Suppressor macrophage treated with lipopolysaccharide for 4 hours (primary cell): ENCODE measurements around the gene RASSF1.

Experiments
- DNase-seq: peaks from one replicate; pipeline ENCODE4 v3.0.0-alpha.2; 2020

RASSF1 gene

DNA sequence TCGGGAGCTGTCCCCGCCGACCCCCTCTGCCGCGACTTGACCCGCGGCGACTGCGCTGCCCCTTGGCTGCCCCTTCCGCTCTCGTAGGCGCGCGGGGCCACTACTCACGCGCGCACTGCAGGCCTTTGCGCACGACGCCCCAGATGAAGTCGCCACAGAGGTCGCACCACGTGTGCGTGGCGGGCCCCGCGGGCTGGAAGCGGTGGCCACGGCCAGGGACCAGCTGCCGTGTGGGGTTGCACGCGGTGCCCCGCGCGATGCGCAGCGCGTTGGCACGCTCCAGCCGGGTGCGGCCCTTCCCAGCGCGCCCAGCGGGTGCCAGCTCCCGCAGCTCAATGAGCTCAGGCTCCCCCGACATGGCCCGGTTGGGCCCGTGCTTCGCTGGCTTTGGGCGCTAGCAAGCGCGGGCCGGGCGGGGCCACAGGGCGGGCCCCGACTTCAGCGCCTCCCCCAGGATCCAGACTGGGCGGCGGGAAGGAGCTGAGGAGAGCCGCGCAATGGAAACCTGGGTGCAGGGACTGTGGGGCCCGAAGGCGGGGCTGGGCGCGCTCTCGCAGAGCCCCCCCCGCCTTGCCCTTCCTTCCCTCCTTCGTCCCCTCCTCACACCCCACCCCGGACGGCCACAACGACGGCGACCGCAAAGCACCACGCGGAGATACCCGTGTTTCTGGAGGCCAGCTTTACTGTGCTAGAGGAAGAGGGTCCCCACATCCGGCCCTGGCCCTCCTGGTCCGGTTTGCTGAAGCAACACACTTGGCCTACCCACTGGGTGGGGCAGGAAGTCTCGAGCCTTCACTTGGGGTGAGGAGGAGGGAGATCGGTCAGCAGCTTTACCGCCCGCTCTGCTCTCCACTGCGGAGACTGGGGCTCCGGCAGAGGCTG lies at the start of gene RASSF1:
RASSF1 (minus strand) TSS at position 389 of the 882 bp plus-strand sequence; CDS start at position 358, 31 bp downstream.
- DNase-seq, result peak; percentile 67

- no peak for DNase-seq
Observed at GRCh38 chr3:50389414-50389767, 48.8 kb upstream of the RASSF1 start.

DNA sequence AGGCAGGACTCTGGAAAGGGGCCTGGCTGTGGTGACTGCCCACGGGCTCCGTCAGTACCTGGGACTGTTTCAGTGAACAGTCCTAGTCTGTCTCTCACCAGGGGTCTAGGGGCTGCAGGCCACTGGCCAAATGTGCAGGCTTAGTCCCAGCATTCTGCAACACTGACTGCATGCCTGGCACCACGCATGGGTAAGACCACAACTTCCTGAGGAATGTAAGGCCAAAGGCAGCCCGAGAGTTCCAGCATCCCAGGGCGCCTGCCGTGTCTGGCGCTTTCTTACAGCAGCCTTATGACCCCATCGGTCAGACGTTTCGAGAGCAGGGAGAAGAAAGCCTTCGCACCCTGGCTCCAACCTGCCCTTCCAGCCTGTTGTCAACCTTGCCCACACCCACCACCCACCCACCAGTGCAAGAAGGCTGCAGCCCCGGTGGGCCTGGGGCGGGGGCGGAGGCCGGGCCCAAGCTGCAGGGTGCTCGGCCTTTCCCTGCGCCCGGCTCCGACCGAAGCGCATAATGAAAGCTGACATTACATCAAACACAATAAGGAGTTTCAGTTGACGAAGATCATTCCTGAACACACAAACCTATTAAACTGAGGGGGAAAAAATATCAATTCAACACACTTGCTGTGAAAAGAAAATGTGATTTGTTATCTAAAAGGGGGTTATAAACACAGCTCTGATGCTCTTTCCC lies 48.2 kb upstream of the RASSF1 start:
- DNase-seq, result no peak

GRCh38 chr3:50388016-50388719 lies 47.5 kb upstream of the RASSF1 start:
- no peak for DNase-seq

- DNase-seq, result no peak
Observed at GRCh38 chr3:50385754-50386153, 45.1 kb upstream of the RASSF1 start.

- no peak for DNase-seq
Observed at GRCh38 chr3:50383750-50384149, 43.1 kb upstream of the RASSF1 start.

DNA sequence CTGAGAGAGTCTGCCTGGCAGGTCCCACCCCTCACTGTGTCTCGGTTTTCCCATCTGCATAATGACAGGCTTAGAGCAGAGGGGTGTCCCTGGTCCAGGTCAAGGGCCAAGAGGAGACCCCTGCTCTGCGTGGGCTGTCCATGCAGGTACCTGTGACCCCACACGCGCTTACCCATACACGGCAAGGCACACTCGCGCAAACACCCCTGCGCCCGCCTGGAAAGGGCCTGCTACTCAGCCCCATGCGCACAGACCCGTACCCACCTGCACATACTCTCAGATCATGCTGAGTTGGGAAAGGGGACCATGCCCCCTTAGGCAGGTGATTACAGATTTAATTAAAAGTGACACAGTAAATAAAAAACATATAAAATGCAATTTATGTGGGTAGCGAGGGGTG lies 42.1 kb upstream of the RASSF1 start:
- DNase-seq, result no peak

GRCh38 chr3:50381383-50381782 lies 40.7 kb upstream of the RASSF1 start:
- DNase-seq, result no peak

GRCh38 chr3:50380405-50381085 lies 39.9 kb upstream of the RASSF1 start:
- DNase-seq, result no peak

DNA sequence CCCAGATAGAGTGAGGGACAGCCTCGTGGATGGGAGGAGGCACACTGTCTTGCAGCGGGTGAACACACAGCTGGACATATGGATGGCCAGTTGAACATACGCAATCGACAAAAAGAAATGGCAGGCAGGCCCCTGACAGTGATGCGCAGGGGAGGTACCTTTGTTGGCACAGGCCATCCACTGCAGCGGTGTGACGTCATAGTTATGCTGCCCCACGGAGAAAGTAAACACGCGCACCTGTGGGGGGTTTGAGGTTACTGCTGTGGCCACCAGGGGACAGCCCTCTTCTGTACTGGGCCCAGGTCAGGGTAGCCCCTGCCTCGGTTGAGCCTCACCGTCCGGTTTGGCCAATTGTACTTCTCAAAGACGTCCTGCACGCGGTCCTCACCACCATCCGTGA lies 38.1 kb upstream of the RASSF1 start:
- DNase-seq, result no peak

DNA sequence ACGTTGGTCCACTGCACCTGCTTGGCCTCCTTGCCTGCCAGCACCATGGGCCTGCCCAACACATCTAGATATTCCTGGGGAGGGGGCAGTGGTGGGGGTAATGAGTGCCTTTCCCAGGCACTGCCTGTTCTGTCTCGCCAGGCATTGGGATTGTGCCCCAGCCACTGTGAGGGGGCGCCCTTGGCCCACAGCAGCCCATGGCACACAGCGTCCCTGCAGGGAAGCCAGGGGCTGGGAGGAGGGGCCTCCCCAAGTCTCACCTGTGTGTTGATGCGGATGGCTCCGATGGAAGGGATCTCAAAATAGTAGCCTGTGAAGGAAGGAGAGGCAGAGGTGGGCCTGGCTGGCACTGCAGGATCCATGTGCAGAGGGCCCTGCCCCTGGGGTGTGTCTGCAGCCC lies 37.4 kb upstream of the RASSF1 start:
- DNase-seq, result no peak

- no peak for DNase-seq
Observed at GRCh38 chr3:50375258-50375931, 34.8 kb upstream of the RASSF1 start.

DNA sequence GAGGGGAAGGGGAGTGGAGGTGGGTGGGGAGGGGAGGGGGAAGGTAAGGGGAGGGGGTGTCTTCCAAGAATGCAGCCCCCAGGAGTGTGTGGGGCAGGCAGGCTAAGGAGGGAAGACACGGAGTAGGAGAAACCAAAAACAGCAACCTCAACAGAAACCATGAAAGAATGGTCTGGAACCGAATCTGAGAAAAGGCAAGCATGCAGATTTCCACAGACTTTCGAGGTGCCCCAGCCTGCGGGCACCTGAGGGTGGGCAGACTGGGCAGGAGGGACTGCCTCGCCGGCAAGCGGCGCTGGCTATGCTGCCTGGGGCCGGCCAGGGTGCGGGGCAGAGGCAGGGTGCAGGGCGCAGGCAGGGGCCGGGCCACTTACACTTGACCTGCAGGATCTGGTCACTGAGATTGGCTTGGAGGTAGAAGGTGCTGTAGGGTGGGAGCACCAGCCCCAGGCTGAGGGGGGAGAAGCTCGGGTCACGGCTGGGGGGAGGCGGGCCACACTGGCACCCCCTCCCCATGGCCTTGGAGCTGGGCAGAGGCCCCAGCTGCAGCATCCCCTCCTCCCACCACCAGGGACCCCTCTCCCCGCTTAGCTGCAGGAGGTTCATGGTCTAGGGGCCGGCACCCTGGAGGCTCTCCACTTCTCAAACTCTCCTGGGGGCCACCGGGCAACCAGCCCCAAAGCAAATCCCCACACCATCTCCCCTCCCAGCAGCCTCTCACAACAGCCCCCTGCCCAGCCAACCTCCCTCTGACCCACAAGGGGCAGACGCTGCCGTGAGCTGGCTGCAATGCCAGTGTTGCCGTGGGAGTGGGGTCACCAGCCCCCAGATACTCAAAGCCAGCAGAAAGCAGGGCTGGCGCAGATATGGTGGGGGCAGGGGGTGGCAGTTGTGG lies 34.0 kb upstream of the RASSF1 start:
- no peak for DNase-seq

DNA sequence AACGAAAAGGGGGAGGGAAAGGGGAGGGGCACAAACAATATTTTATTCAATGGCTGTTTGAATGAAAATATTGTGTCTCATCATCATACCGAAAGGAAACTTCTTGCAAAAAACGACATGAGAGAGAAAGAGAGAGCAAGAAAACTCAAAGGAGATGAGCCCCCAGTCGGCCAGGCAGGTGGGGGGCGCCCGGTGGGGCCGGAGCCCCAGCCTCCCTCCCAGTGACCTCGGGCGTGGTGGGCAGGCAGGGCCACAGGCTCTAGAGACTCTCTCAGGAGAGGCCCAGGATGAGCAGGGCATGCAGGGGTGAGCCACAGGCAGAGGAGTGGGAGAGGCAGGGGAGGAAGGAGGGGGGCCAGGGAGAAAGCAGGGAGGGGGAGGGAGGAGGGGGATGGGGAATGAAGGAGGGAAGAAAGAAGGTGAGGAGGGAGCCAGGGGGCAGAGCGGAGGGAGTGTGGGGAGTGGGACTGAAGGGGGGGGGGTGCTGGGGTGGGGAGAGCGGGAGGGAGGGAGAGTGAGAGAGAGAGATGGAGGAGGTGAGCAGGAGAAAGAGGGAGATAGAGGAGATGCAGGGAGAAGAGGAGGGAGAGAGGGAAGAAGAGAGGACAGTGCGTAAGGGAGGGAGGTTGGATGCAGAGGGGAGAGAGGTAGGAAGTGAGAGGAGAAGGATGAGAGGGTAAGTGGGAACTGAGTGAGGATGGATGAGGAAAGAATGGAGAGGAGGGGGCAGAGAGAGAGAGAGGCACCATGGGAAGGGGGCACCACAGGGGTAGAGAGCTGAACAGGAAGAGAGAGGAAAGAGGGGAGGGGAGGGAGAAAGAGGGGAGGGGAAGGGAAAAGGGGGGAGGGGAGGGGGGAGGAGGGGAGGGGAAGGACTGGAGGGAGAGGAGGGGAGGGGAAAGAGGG lies 32.8 kb upstream of the RASSF1 start:
- no peak for DNase-seq

GRCh38 chr3:50372349-50372748 lies 31.7 kb upstream of the RASSF1 start:
- DNase-seq, result no peak

DNA sequence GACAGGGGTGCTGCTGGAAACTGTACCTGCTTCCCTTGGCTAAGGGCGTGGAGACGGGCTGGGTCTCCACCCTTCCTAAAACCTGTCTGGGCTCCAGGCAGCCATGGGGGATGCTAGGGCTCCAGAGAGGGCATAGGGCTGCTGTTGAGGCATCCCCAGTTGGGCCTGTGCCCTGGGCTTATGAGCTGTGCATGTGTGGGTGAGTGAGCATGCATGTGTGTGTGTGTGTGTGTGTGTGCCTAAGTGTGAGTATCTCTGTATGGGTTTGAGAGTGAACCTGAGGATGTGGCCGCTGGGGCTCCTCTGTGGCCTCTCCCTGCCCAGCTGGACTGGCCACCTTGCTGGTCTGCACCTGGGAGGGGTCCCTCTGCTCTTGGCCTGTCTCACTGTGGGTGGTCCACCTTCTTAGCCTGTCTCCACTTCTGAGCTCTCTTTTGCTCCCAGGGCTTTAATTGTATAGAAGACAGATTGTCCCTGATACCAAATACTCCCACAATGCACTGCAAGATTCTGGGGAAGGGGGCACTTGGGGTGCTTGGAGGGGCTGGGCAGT lies 30.6 kb upstream of the RASSF1 start:
- DNase-seq, result no peak

DNA sequence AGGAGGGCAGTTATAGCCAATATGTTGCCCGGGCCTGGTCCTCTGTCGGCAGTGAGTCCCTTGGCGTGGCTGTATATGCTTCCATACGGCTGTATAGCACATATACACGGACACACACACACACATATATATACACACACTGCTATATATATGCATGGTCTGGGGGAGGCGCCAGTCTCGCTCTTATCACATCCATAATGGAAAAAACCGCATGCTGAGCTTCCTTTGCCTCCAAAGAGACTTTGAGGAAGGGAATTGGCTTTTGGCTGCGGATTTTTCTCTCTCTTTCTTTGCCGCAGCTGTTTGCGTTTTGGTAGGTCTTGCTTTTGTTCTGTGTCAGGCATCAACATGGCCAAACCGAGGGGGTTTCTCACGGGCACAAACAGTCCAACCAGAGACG lies 30.0 kb upstream of the RASSF1 start:
- no peak for DNase-seq

DNA sequence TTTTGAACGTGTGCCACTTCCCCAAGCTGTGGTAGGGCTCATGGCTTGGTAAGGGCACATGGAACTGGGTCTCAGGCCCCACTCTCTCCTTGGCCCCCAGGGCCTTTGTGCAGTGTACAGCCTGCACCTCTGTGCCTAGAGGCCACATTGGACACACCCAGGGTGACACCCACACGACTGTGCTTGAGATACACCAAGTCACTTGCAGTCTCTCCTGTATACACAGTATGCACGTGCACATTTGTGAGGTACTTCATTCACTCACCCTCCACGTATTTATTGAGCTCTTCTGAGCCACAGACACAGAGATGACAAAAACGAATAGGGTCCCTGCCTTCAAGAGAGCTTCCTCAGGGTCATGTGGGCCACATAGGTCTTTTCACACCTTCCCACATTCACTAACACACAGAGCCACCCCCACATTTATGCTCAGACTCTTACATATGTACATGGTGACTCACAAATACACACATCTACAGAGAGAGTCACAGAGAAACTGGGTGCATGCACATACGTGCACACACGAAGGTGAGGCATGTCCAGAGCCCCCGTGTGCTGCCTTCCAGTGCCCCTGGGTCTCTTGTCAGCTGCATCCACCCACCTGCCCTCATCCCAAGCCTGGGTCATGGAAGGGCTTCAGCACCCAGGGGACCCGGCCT lies 28.5 kb upstream of the RASSF1 start:
- no peak for DNase-seq

DNA sequence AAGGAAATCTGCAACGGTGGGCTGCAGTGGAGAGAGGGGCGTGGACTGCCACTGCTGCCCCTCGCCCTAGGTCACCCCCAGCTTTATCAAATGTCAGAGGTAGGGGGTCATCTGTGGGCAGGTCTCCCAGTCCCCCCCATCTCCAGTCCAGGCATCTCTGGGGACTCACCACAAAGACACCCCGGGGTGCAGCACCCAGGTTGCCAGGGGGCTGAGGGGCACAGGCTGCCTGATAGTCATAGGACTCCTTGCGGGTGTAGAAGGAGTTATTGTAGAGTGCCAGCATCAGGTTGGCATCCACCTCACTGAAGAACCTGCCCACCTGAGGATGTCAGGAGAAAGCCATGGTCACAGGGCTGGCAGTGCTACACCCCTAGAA lies 25.2 kb upstream of the RASSF1 start:
- no peak for DNase-seq
